Breast epithelium (tissue), 4 donors: ENCODE measurements around the gene ZNF239. TPM values are rescaled to one million over a fixed set of nuclear protein-coding genes. Genes with fewer than 3 reads are reported as not detected.
"Not testable (repeated sequence)": the region's sequence is repeated elsewhere in the genome, so short reads cannot be mapped to it uniquely, and the experiment has no call there.

ENCODE experiments used
- DNase-seq, 2 donors: peaks; one replicate each; pipeline ENCODE4 v3.0.0-alpha.2; 2019; ENCODE audit warnings: low spot score in 2 of 2
- H3K27ac ChIP-seq, 2 donors: fragments of 200-600 bp; sonication (generic) in 1 of 2; one replicate each; pipeline ENCODE4 v1.5.1; 2016 to 2019; ENCODE audit warnings: mild to moderate bottlenecking in 1 of 2
- H3K27me3 ChIP-seq, 2 donors: fragments of 200-600 bp; sonication (generic) in 1 of 2; one replicate each; pipeline versions ENCODE4 v1.5.1 to v1.6.0; 2017 to 2019; ENCODE audit warnings: control low read depth in 1 of 2, mild to moderate bottlenecking in 1 of 2
- H3K36me3 ChIP-seq: fragments of 200-600 bp; one replicate; pipeline ENCODE4 v1.5.1; 2019
- H3K4me1 ChIP-seq, 2 donors: fragments of 200-600 bp; sonication (generic); one replicate each; pipeline ENCODE4 v1.5.1; 2016 to 2019; ENCODE audit warnings: control low read depth in 1 of 2
- H3K4me3 ChIP-seq, 3 donors: fragments of 200-600 bp; sonication (generic); 1 replicate in 2 of 3; 2 replicates in 1 of 3; pipeline ENCODE4 v1.5.1; 2016 to 2019; ENCODE audit warnings: mild to moderate bottlenecking in 3 of 3, moderate library complexity in 2 of 3
- H3K9me3 ChIP-seq, 2 donors: fragments of 200-600 bp; sonication (generic) in 1 of 2; one replicate each; pipeline ENCODE4 v1.5.1; 2016 to 2019; ENCODE audit warnings: control low read depth in 1 of 2
- POLR2A ChIP-seq: fragments of 450-650 bp; IDR thresholded peaks from one replicate; pipeline ENCODE4 v1.6.1; 2016; ENCODE audit warnings: antibody characterized with exemption, mild to moderate bottlenecking, moderate library complexity
- POLR2AphosphoS5 ChIP-seq, 3 donors: sonication (generic); formaldehyde crosslinking; IDR thresholded peaks; one replicate each; pipeline ENCODE4 v1.6.1; 2017; ENCODE audit warnings: antibody characterized with exemption in 3 of 3
- intact Hi-C: fragments of 100-400 bp; cut with DNase I; formaldehyde crosslinking; loops from one replicate; pipeline ENCODE4 v1.15.1; 2023; ENCODE audit warnings: low total_unique reads
- total RNA-seq, 3 donors: library from RNA; depleted of rRNA; stranded (reverse); fragments of >200 nt; gene quantifications; one replicate each; pipeline ENCODE4 v1.1.0, GENCODE V29; 2016
- TF ChIP-seq, protein P1 (sequence below), 3 donors: fragments of 450-650 bp; IDR thresholded peaks; one replicate each; pipeline ENCODE4 v1.5.1; 2016 to 2017; ENCODE audit warnings: antibody characterized with exemption in 3 of 3, mild to moderate bottlenecking in 3 of 3, moderate library complexity in 3 of 3

Gene ZNF239
- total RNA-seq, 3 donors from 2014 or later, result 2.7 to 9.1 (median 8.5) TPM

DNA sequence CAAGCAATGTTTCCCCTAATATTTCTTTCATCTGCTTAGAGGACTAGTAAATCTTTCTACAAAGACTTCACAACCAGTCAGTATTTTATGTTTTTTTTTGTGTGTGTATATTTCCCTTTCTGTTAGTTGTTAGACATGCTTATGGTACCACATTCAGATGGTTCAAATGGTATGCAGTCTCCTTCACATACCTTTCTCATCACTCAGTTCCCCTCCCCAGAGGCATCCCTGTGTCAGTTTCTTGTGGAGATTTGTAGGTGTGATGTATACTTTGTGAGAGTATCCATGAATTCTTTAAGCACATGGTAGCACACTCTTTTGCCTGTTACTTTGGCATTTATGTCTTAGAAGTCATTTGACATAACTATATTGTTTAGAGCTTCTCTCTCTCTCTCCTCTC lies 36.2 kb upstream of the ZNF239 start:
- no peak overlapping the region for H3K27ac ChIP-seq
- intact Hi-C loops, result no loop called here
- H3K9me3 ChIP-seq, result no peaks in the 10 kb centered on the region
- peaks cover 0 to 6% of the 10 kb centered on the region in 2 donors for H3K4me1 ChIP-seq
- H3K4me3 ChIP-seq, result no peak overlapping the region
- H3K36me3 ChIP-seq, result peaks cover under 1% of the 10 kb centered on the region
- no peak for DNase-seq
- no peaks in the 10 kb centered on the region for H3K27me3 ChIP-seq
- no peak for TF ChIP-seq POLR2A
- TF ChIP-seq POLR2AphosphoS5 (IDR thresholded peaks at IDR 0.05), result no peak
- TF ChIP-seq, protein P1, sequence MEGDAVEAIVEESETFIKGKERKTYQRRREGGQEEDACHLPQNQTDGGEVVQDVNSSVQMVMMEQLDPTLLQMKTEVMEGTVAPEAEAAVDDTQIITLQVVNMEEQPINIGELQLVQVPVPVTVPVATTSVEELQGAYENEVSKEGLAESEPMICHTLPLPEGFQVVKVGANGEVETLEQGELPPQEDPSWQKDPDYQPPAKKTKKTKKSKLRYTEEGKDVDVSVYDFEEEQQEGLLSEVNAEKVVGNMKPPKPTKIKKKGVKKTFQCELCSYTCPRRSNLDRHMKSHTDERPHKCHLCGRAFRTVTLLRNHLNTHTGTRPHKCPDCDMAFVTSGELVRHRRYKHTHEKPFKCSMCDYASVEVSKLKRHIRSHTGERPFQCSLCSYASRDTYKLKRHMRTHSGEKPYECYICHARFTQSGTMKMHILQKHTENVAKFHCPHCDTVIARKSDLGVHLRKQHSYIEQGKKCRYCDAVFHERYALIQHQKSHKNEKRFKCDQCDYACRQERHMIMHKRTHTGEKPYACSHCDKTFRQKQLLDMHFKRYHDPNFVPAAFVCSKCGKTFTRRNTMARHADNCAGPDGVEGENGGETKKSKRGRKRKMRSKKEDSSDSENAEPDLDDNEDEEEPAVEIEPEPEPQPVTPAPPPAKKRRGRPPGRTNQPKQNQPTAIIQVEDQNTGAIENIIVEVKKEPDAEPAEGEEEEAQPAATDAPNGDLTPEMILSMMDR (IDR thresholded peaks at IDR 0.05), result no peak

DNA sequence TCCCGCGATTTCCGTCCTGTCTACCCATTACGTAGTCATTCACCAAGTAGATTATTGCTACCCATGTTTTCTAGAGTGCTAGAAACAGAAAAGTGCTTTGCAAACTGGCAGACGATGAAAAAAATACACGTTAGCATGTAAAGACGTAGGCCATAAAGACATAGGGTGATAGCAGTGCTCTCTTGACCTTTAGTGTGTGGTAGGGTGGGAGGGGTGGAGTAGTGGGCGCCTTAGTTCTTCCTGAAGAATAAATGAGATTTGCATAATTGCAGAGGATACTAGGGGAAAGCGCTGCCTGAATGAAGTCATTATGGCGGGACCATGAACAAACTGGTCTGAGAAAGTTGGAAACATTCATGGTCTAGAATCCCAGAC lies 32.8 kb upstream of the ZNF239 start:
- Histone ChIP-seq H3K4me3 (peak overlapping the region; percentile 76 to 99 (median 96)), H3K4me1 (peaks cover 0 to 6% of the 10 kb centered on the region in 2 donors), H3K9me3 (no peaks in the 10 kb centered on the region), H3K27ac (peak overlapping the region in 1 of 2 donors; percentile 88), H3K27me3 (no peaks in the 10 kb centered on the region), H3K36me3 (no peaks in the 10 kb centered on the region)
- intact Hi-C loops, result no loop called here
- DNase-seq, result no peak
- TF ChIP-seq POLR2A (no peak), POLR2AphosphoS5 (IDR thresholded peaks at IDR 0.05) (no peak)
- TF ChIP-seq, protein P1 (IDR thresholded peaks at IDR 0.05), result no peak

DNA sequence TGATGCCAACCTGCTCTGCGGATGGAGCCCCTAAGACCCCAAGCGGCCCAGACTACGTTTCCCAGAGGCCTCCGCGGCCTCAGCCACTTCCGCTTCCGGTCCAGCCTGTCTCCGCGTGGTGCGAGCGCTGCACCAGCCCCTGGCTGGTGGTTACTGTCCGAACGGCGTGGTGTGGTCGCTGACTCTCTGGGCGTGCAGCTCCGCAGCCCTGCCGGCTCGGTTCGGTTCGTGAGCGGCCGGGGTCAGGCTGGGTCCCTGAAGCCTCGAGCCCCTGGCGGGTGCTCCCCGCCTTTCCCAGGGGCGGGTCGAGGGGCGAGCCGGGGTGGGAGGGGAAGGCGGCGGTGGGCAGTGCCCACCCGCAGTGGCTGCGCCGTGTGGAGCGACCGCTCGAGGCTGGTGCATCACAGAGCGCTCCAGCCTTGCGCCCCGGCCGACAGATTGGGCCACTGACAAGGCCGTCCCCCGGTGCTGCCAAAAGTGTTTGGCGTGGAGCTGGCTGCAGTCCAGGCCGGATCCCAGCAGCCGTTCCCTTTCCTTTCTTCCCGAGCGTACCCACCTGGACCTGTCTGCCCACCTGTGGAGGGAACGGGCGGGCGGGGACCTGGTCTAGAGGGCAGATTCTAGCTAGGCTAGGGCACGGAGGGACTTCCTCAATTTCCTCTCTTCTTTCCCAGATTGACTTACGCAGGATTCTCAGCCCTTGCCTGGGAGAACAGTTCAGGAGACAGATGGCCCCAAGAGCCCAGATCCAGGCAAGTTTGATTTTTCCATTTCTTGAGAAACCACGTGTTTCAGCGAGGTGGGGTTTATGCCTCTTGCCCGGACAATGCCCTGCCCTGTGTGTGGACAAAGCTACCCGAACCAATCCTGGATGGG lies 32.1 kb upstream of the ZNF239 start, which contains the start of gene ZNF485:
ZNF485 (plus strand) TSS at position 116 of the 876 bp plus-strand sequence; CDS start at position 729, 613 bp downstream.
- H3K4me1 ChIP-seq, result peaks cover 0 to 6% of the 10 kb centered on the region in 2 donors
- H3K36me3 ChIP-seq, result no peaks in the 10 kb centered on the region
- no peaks in the 10 kb centered on the region for H3K9me3 ChIP-seq
- H3K27ac ChIP-seq, result peak within 1 kb of the TSS; percentile 58 to 88
- TF ChIP-seq POLR2A (no peak), POLR2AphosphoS5 (IDR thresholded peaks at IDR 0.05) (peak in 1 of 3 donors; percentile 10)
- H3K4me3 ChIP-seq, result peak within 1 kb of the TSS; percentile 76 to 99 (median 96)
- peak in 1 of 2 donors; percentile 61 for DNase-seq
- no peaks in the 10 kb centered on the region for H3K27me3 ChIP-seq
- intact Hi-C loops, result no loop called here

DNA sequence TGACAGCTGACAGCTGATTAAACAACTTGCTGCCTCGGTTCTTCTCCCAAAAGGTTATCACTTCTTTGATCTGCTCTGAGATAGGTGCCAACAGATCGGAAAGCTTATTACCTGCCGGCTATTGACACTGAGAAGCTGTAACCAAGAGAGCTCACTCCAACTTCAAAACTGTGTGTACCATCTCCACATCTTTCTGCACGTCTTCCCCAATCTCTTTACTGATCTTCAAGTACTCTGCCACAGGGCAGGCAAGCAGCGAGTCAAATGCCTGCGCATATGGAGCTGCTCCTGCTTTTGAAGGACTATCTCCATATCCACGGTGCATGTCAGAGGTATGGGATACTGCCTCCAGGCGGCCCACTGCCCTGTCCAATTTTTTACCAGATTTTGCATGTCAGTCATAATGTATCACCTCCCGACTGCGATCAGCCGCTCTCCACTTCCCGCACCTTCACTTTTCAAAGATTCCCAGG lies 31.5 kb upstream of the ZNF239 start:
- Histone ChIP-seq H3K27ac (peak overlapping the region; percentile 58 to 88), H3K9me3 (no peaks in the 10 kb centered on the region), H3K36me3 (no peaks in the 10 kb centered on the region), H3K27me3 (no peaks in the 10 kb centered on the region), H3K4me1 (peaks cover 0 to 6% of the 10 kb centered on the region in 2 donors), H3K4me3 (peak overlapping the region; percentile 76 to 99 (median 96))
- TF ChIP-seq POLR2A, result no peak
- TF ChIP-seq POLR2AphosphoS5 (IDR thresholded peaks at IDR 0.05), result no peak
- TF ChIP-seq, protein P1 (IDR thresholded peaks at IDR 0.05), result no peak
- no peak for DNase-seq
- intact Hi-C loops, result no loop called here

DNA sequence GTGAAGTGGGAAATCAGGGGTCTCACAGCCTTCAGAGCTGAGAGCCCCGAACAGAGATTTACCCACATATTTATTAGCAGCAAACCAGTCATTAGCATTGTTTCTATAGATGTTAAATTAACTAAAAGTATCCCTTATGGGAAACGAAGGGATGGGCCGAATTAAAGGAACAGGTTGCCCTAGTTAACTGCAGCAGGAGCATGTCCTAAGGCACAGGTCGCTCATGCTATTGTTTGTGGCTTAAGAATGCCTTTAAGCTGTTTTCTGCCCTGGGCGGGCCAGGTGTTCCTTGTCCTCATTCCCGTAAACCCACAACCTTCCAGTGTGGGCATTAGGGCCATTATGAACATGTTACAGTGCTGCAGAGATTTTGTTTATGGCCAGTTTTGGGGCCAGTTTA lies 27.2 kb upstream of the ZNF239 start:
- H3K27ac ChIP-seq, H3K4me1 ChIP-seq, H3K4me3 ChIP-seq, intact Hi-C loops, H3K9me3 ChIP-seq, H3K27me3 ChIP-seq, DNase-seq, H3K36me3 ChIP-seq: not testable (repeated sequence)

DNA sequence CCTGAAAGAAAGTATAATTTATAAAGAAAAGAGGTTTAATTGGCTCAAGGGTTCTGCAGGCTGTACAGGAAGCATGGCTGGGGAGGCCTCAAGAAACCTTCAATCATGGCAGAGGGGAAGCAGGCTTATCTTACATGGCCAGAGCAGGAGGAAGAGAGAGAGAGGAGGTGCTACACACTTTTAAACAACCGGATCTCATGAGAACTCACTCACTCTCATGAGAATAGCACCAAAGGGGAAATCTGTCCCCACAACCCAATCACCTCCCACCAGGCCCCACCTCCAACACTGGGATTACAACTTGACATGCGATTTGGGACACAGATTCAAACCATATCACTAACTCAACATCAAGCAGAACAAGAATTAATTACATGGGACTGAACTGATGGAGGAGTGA lies 24.9 kb upstream of the ZNF239 start:
- Histone ChIP-seq H3K27ac (no peak overlapping the region), H3K9me3 (no peaks in the 10 kb centered on the region), H3K36me3 (no peaks in the 10 kb centered on the region), H3K27me3 (no peaks in the 10 kb centered on the region), H3K4me1 (no peaks in the 10 kb centered on the region), H3K4me3 (no peak overlapping the region)
- DNase-seq, result no peak
- TF ChIP-seq POLR2AphosphoS5 (IDR thresholded peaks at IDR 0.05) (no peak), POLR2A (no peak)
- TF ChIP-seq, protein P1 (IDR thresholded peaks at IDR 0.05), result no peak
- intact Hi-C loops, result no loop called here
